ENCODE data around the gene CDRT4.

Gene CDRT4

GRCh38 chr17:15399443-15399842, 68.0 kb downstream of the CDRT4 start:
- Histone ChIP-seq H3K27ac (ENCODE audit: low read length) (no peak overlapping the region), H3K9me3 (ENCODE audit: insufficient read depth, low read length) (no peaks in the 10 kb centered on the region), H4K20me1 (ENCODE audit: insufficient read depth, low read length) (no peaks in the 10 kb centered on the region), H3K79me2 (ENCODE audit: low read length) (no peaks in the 10 kb centered on the region), H3K4me1 (ENCODE audit: low read length) (no peaks in the 10 kb centered on the region), H3K4me2 (ENCODE audit: low read length) (no peak overlapping the region), H3K9ac (ENCODE audit: low read length) (no peak overlapping the region), H3K4me3 (ENCODE audit: low read length) (no peak overlapping the region), H2AFZ (ENCODE audit: low read depth, low read length) (no peak overlapping the region), H3K27me3 (ENCODE audit: low read depth, low read length) (no peaks in the 10 kb centered on the region), H3K36me3 (replicated peaks; ENCODE audit: low read depth, low read length) (no peaks in the 10 kb centered on the region)
- TF ChIP-seq EZH2phosphoT487 (IDR thresholded peaks at IDR 0.05; ENCODE audit: low read depth) (no peak), CTCF (IDR thresholded peaks at IDR 0.05; ENCODE audit: low read depth, low read length) (no peak)

- no peaks in the 10 kb centered on the region for H3K4me1 ChIP-seq (ENCODE audit: low read length)
- H2AFZ ChIP-seq (ENCODE audit: low read depth, low read length) = no peak overlapping the region
- no peak overlapping the region for H3K27ac ChIP-seq (ENCODE audit: low read length)
- H3K4me3 ChIP-seq (ENCODE audit: low read length) = no peak overlapping the region
- H3K9me3 ChIP-seq (ENCODE audit: insufficient read depth, low read length) = no peaks in the 10 kb centered on the region
- H3K9ac ChIP-seq (ENCODE audit: low read length) = no peak overlapping the region
- H3K79me2 ChIP-seq (ENCODE audit: low read length) = no peaks in the 10 kb centered on the region
- no peaks in the 10 kb centered on the region for H3K27me3 ChIP-seq (ENCODE audit: low read depth, low read length)
- TF ChIP-seq CTCF (IDR thresholded peaks at IDR 0.05; ENCODE audit: low read depth, low read length) (no peak), EZH2phosphoT487 (IDR thresholded peaks at IDR 0.05; ENCODE audit: low read depth) (no peak)
- no peaks in the 10 kb centered on the region for H4K20me1 ChIP-seq (ENCODE audit: insufficient read depth, low read length)
- H3K36me3 ChIP-seq (replicated peaks; ENCODE audit: low read depth, low read length) = no peaks in the 10 kb centered on the region
- no peak overlapping the region for H3K4me2 ChIP-seq (ENCODE audit: low read length)
Observed at GRCh38 chr17:15398736-15399331, 68.6 kb downstream of the CDRT4 start.

- no peak overlapping the region for H3K27ac ChIP-seq (ENCODE audit: low read length)
- no peak overlapping the region for H3K9ac ChIP-seq (ENCODE audit: low read length)
- no peaks in the 10 kb centered on the region for H3K9me3 ChIP-seq (ENCODE audit: insufficient read depth, low read length)
- no peak overlapping the region for H3K4me3 ChIP-seq (ENCODE audit: low read length)
- H3K27me3 ChIP-seq (ENCODE audit: low read depth, low read length) = no peaks in the 10 kb centered on the region
- no peaks in the 10 kb centered on the region for H3K36me3 ChIP-seq (replicated peaks; ENCODE audit: low read depth, low read length)
- H3K4me2 ChIP-seq (ENCODE audit: low read length) = no peak overlapping the region
- H2AFZ ChIP-seq (ENCODE audit: low read depth, low read length) = no peak overlapping the region
- no peaks in the 10 kb centered on the region for H4K20me1 ChIP-seq (ENCODE audit: insufficient read depth, low read length)
- no peaks in the 10 kb centered on the region for H3K4me1 ChIP-seq (ENCODE audit: low read length)
- H3K79me2 ChIP-seq (ENCODE audit: low read length) = no peaks in the 10 kb centered on the region
- TF ChIP-seq EZH2phosphoT487 (IDR thresholded peaks at IDR 0.05; ENCODE audit: low read depth) (no peak), CTCF (IDR thresholded peaks at IDR 0.05; ENCODE audit: low read depth, low read length) (no peak)
Observed at GRCh38 chr17:15398291-15398690, 69.1 kb downstream of the CDRT4 start.

- no peak overlapping the region for H3K27ac ChIP-seq (ENCODE audit: low read length)
- H3K27me3 ChIP-seq (ENCODE audit: low read depth, low read length) = no peaks in the 10 kb centered on the region
- no peak overlapping the region for H3K4me3 ChIP-seq (ENCODE audit: low read length)
- no peaks in the 10 kb centered on the region for H3K36me3 ChIP-seq (replicated peaks; ENCODE audit: low read depth, low read length)
- no peak for TF ChIP-seq CTCF (IDR thresholded peaks at IDR 0.05; ENCODE audit: low read depth, low read length)
- no peak for TF ChIP-seq EZH2phosphoT487 (IDR thresholded peaks at IDR 0.05; ENCODE audit: low read depth)
- no peak overlapping the region for H2AFZ ChIP-seq (ENCODE audit: low read depth, low read length)
- H3K4me1 ChIP-seq (ENCODE audit: low read length) = no peaks in the 10 kb centered on the region
- no peak overlapping the region for H3K4me2 ChIP-seq (ENCODE audit: low read length)
- no peaks in the 10 kb centered on the region for H3K9me3 ChIP-seq (ENCODE audit: insufficient read depth, low read length)
- H3K9ac ChIP-seq (ENCODE audit: low read length) = no peak overlapping the region
- H4K20me1 ChIP-seq (ENCODE audit: insufficient read depth, low read length) = no peaks in the 10 kb centered on the region
- no peaks in the 10 kb centered on the region for H3K79me2 ChIP-seq (ENCODE audit: low read length)
Observed at GRCh38 chr17:15397620-15398019, 69.8 kb downstream of the CDRT4 start.
